ENCODE data around the gene CPB2.

- no peak for TF ChIP-seq CTCF (IDR thresholded peaks at IDR 0.05; ENCODE audit: borderline replicate concordance, extremely low read depth, low read length, poor library complexity, severe bottlenecking)
- TF ChIP-seq EZH2 (IDR thresholded peaks at IDR 0.05; ENCODE audit: borderline replicate concordance, low read depth, low read length, severe bottlenecking) = no peak
Measured at GRCh38 chr13:46076827-46077226, 28.0 kb downstream of the CPB2 start.

All from DND-41 (cell line).